IMR-90 (cell line): ENCODE measurements around the gene ANK2. TPM values are rescaled to one million over a fixed set of nuclear protein-coding genes. Genes with fewer than 3 reads are reported as not detected.

Experiments
- ATAC-seq: fragments of 200-7000 bp; cut with Tn5 transposase; 2 replicates; pipeline ENCODE4 v1.9.1; 2020; ENCODE audit warnings: low read depth, mild to moderate bottlenecking, moderate library complexity
- BruUV-seq: library from RNA; stranded (reverse); fragments of 400-500 nt; replicated peaks from 2 replicates; lab custom pipeline; 2021; lab: Mats Ljungman, UMichigan
- CTCF ChIA-PET: fragments of 300-600 bp; formaldehyde crosslinking; extraction: SDS; loops from one replicate; lab custom pipeline; 2021; ENCODE audit warnings: antibody characterized with exemption; lab: Yijun Ruan, JAX
- POLR2A ChIA-PET: fragments of 300-600 bp; sonication (Branson Sonifier 250); formaldehyde crosslinking; loops from one replicate; lab custom pipeline; 2022; ENCODE audit warnings: antibody characterized with exemption; ENCODE audit not compliant: unreplicated experiment; lab: Charles Lee
- DNase-seq: peaks from one replicate; pipeline ENCODE4 v3.0.0; 2013
- H2AFZ ChIP-seq: replicated peaks from 2 replicates; pipeline ENCODE3; 2013; ENCODE audit warnings: low read length, mild to moderate bottlenecking; ENCODE audit not compliant: poor library complexity
- H2AK5ac ChIP-seq: 2 replicates; pipeline ENCODE4 v1.6.1; 2013; ENCODE audit warnings: low read depth, low read length, inconsistent platforms
- H2AK9ac ChIP-seq: replicated peaks from 2 replicates; pipeline ENCODE3; 2013; ENCODE audit warnings: mild to moderate bottlenecking, low read depth, low read length, moderate library complexity; ENCODE audit not compliant: poor library complexity
- H2BK120ac ChIP-seq: 2 replicates; pipeline ENCODE4 v1.6.1; 2013; ENCODE audit warnings: low read depth, low read length, inconsistent platforms
- H2BK15ac ChIP-seq: 3 replicates; pipeline ENCODE4 v1.6.1; 2013; ENCODE audit warnings: low read depth, low read length, inconsistent platforms
- H2BK20ac ChIP-seq: 2 replicates; pipeline ENCODE4 v1.6.1; 2013; ENCODE audit warnings: low read depth, mild to moderate bottlenecking, inconsistent platforms, low read length, moderate library complexity
- H2BK5ac ChIP-seq: 2 replicates; pipeline ENCODE4 v1.6.1; 2013; ENCODE audit warnings: mild to moderate bottlenecking, low read depth, low read length, inconsistent platforms; ENCODE audit not compliant: poor library complexity, severe bottlenecking
- H3K14ac ChIP-seq: replicated peaks from 2 replicates; pipeline ENCODE4 v1.6.1; 2013; ENCODE audit warnings: low read depth, low read length, inconsistent platforms
- H3K18ac ChIP-seq: 2 replicates; pipeline ENCODE4 v1.6.1; 2013; ENCODE audit warnings: low read depth, low read length, control low read depth
- H3K23ac ChIP-seq: 2 replicates; pipeline ENCODE4 v1.6.1; 2013; ENCODE audit warnings: low read depth, low read length, inconsistent platforms
- H3K27ac ChIP-seq: 2 replicates; pipeline ENCODE4 v1.5.1; 2013; ENCODE audit warnings: mild to moderate bottlenecking, control low read depth, low read length; ENCODE audit not compliant: insufficient read depth
- H3K27me3 ChIP-seq: 2 replicates; pipeline ENCODE4 v1.6.1; 2013; ENCODE audit warnings: low read length; ENCODE audit not compliant: control insufficient read depth, insufficient read depth
- H3K36me3 ChIP-seq: 2 replicates; pipeline ENCODE4 v1.6.1; 2013; ENCODE audit warnings: low read length, mixed read lengths; ENCODE audit not compliant: control insufficient read depth, insufficient read depth
- H3K4ac ChIP-seq: 2 replicates; pipeline ENCODE4 v1.6.1; 2013; ENCODE audit warnings: low read depth, low read length, inconsistent platforms
- H3K4me1 ChIP-seq: 2 replicates; pipeline ENCODE4 v1.6.1; 2013; ENCODE audit warnings: low read length, mixed read lengths; ENCODE audit not compliant: control insufficient read depth, insufficient read depth
- H3K4me2 ChIP-seq: 2 replicates; pipeline ENCODE4 v1.6.1; 2013; ENCODE audit warnings: low read depth, mild to moderate bottlenecking, control low read depth, low read length, moderate library complexity
- H3K4me3 ChIP-seq: 2 replicates; pipeline ENCODE4 v1.5.1; 2013; ENCODE audit warnings: low read depth, mild to moderate bottlenecking, control low read depth, low read length, moderate library complexity; ENCODE audit not compliant: insufficient read depth
- H3K56ac ChIP-seq: 2 replicates; pipeline ENCODE4 v1.6.1; 2013; ENCODE audit warnings: low read length, inconsistent platforms; ENCODE audit not compliant: insufficient read depth; ENCODE audit errors: extremely low read depth
- H3K79me1 ChIP-seq, 2 experiments: 2 replicates each; pipeline ENCODE4 v1.6.1; 2013; ENCODE audit warnings: low read length in 2 of 2, inconsistent platforms in 1 of 2, low read depth in 1 of 2
- H3K9ac ChIP-seq: 2 replicates; pipeline ENCODE4 v1.6.1; 2013; ENCODE audit warnings: low read depth, low read length, control low read depth
- H3K9me1 ChIP-seq: 2 replicates; pipeline ENCODE4 v1.6.1; 2013; ENCODE audit warnings: low read length, inconsistent platforms; ENCODE audit not compliant: insufficient read depth
- H3K9me3 ChIP-seq: 2 replicates; pipeline ENCODE4 v1.6.1; 2013; ENCODE audit warnings: low read length; ENCODE audit not compliant: control insufficient read depth, insufficient read depth
- H4K20me1 ChIP-seq: 2 replicates; pipeline ENCODE4 v1.6.1; 2013; ENCODE audit warnings: low read length, inconsistent platforms; ENCODE audit not compliant: insufficient read depth
- H4K5ac ChIP-seq: 2 replicates; pipeline ENCODE4 v1.6.1; 2013; ENCODE audit warnings: mild to moderate bottlenecking, low read depth, low read length, control low read depth
- H4K8ac ChIP-seq, 2 experiments: 2 replicates each; pipeline ENCODE4 v1.6.1; 2013; ENCODE audit warnings: low read depth in 2 of 2, low read length in 2 of 2, control low read depth in 1 of 2, inconsistent platforms in 1 of 2
- H4K91ac ChIP-seq: 2 replicates; pipeline ENCODE4 v1.6.1; 2013; ENCODE audit warnings: low read depth, low read length, inconsistent platforms; ENCODE audit not compliant: insufficient read depth
- BHLHE40 ChIP-seq: fragments of 150-350 bp; IDR thresholded peaks from 2 replicates; pipeline ENCODE4 v1.6.1; 2016; ENCODE audit warnings: mild to moderate bottlenecking, low read depth, low read length
- CEBPB ChIP-seq: IDR thresholded peaks from 2 replicates; pipeline ENCODE4 v1.6.1; 2012; ENCODE audit warnings: low read depth, low read length, improper control_type of control experiment
- CHD1 ChIP-seq: IDR thresholded peaks from 2 replicates; pipeline ENCODE4 v1.6.1; 2012; ENCODE audit warnings: low read depth, low read length, improper control_type of control experiment
- FOS ChIP-seq: fragments of 150-350 bp; IDR thresholded peaks from 2 replicates; pipeline ENCODE4 v1.6.1; 2016; ENCODE audit warnings: low read depth, low read length
- MAFK ChIP-seq: IDR thresholded peaks from 2 replicates; pipeline ENCODE4 v1.6.1; 2012; ENCODE audit warnings: low read depth, low read length, improper control_type of control experiment
- MAZ ChIP-seq: IDR thresholded peaks from 2 replicates; pipeline ENCODE4 v1.6.1; 2012; ENCODE audit warnings: low read depth, mild to moderate bottlenecking, low read length, improper control_type of control experiment, moderate library complexity, borderline replicate concordance
- NFE2L2 ChIP-seq: fragments of 150-350 bp; IDR thresholded peaks from 2 replicates; pipeline ENCODE4 v1.6.1; 2016; ENCODE audit warnings: low read depth, mild to moderate bottlenecking, low read length
- POLR2A ChIP-seq: IDR thresholded peaks from 2 replicates; pipeline ENCODE4 v1.6.1; 2012; ENCODE audit warnings: mild to moderate bottlenecking, low read depth, low read length
- RAD21 ChIP-seq: IDR thresholded peaks from 2 replicates; pipeline ENCODE4 v1.6.1; 2012; ENCODE audit warnings: low read length, improper control_type of control experiment
- RCOR1 ChIP-seq: IDR thresholded peaks from 2 replicates; pipeline ENCODE4 v1.6.1; 2012; ENCODE audit warnings: mild to moderate bottlenecking, low read length, improper control_type of control experiment; ENCODE audit not compliant: insufficient replicate concordance
- RFX5 ChIP-seq: IDR thresholded peaks from 2 replicates; pipeline ENCODE4 v1.8.0; 2012; ENCODE audit warnings: low read depth, mild to moderate bottlenecking, low read length, moderate library complexity
- dilution Hi-C: fragments of 300-500 bp; cut with HindIII; formaldehyde crosslinking; loops from one replicate; pipeline ENCODE4 v1.14.3; 2018; ENCODE audit warnings: low sequenced_read_pairs; ENCODE audit not compliant: unreplicated experiment
- in situ Hi-C: fragments of 300-500 bp; cut with MboI; formaldehyde crosslinking; loops from 3 replicates; pipeline ENCODE4 v1.14.3; 2019; ENCODE audit warnings: low sequenced_read_pairs, inconsistent platforms, mixed read lengths
- intact Hi-C: fragments of 100-400 bp; cut with micrococcal nuclease; formaldehyde crosslinking; loops from 2 replicates; pipeline ENCODE4 v1.10.0; 2022
- polyA plus RNA-seq, 3 experiments: library from polyadenylated mRNA; depleted of rRNA; stranded (reverse); fragments of >200 nt; gene quantifications; 2 replicates each; pipeline ENCODE4 v1.2.3, GENCODE V29; 2012; ENCODE audit warnings: low replicate concordance in 1 of 3
- total RNA-seq: library from RNA; depleted of rRNA; stranded (reverse); fragments of >200 nt; gene quantifications from 2 replicates; pipeline ENCODE4 v1.2.3, GENCODE V29; 2012
- TF ChIP-seq, protein P1 (sequence below): fragments of 150-350 bp; IDR thresholded peaks from 2 replicates; pipeline ENCODE4 v1.6.1; 2016; ENCODE audit warnings: low read depth, mild to moderate bottlenecking, low read length, moderate library complexity, borderline replicate concordance
- TF ChIP-seq, protein P2 (sequence below): conservative IDR thresholded peaks from 2 replicates; pipeline ENCODE4 v1.5.1; 2012; ENCODE audit warnings: mild to moderate bottlenecking, low read depth, low read length, improper control_type of control experiment
- TF ChIP-seq, protein P3 (sequence below): fragments of 150-350 bp; IDR thresholded peaks from 2 replicates; pipeline ENCODE4 v1.6.1; 2017; ENCODE audit warnings: mild to moderate bottlenecking, antibody characterized with exemption, low read length, low read depth

ANK2 gene
- total and polyA plus RNA-seq, 2 of the 4 experiments (the other 2 are of a cell fraction), result 0.82 to 6.6 TPM

DNA sequence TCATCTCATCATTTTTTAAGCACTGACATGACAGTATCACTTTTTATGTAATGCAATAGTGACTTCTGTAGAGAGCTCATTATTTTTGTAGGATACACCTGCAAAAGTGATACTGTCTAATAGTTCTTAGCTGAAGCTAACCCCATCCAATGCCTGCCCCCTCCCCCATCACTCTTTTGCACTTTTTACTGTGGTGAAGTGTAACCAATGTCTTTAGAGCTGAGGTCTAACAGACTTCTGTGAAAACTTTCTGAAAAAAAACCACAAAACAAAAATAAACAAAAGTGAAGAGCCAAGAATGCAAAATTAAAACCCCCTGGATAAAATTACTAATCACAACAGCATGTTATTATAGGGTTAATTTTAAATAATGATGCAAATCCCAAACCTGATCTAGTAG is 301.1 kb downstream of the ANK2 start:
- ATAC-seq (no peak), DNase-seq (no peak)
- intact Hi-C loops (no loop called here), dilution Hi-C loops (no loop called here), in situ Hi-C loops (no loop called here)
- Histone ChIP-seq H2AK5ac (no peak overlapping the region), H3K23ac (no peak overlapping the region), H3K4ac (no peak overlapping the region), H3K4me1 (peaks cover 3% of the 10 kb centered on the region), H3K9me1 (0 out of 2 replicates have a peak, but pooled peaks cover 3% of the 10 kb centered on the region), H2BK120ac (no peak overlapping the region), H3K36me3 (no peaks in the 10 kb centered on the region), H2AK9ac (no peak overlapping the region), H4K91ac (no peak overlapping the region), H3K4me3 (no peak overlapping the region), H3K9ac (no peak overlapping the region), H3K4me2 (no peak overlapping the region), H4K5ac (no peak overlapping the region), H3K18ac (no peak overlapping the region), H3K27ac (no peak overlapping the region), H3K56ac (no peak overlapping the region), H2BK5ac (no peak overlapping the region), H3K79me1 (no peaks in the 10 kb centered on the region), H3K9me3 (no peaks in the 10 kb centered on the region; the same call in 1 of the 2 replicates), H4K8ac (no peak overlapping the region), H3K14ac (no peak overlapping the region), H2AFZ (no peak overlapping the region), H2BK20ac (no peak overlapping the region), H2BK15ac (no peak overlapping the region), H3K27me3 (peaks cover 21% of the 10 kb centered on the region), H4K20me1 (no peaks in the 10 kb centered on the region)
- no TSS peak for BruUV-seq
- ChIA-PET CTCF (no interaction called here), POLR2A (no interaction called here)
- TF ChIP-seq MAFK (no peak), CEBPB (no peak), RAD21 (no peak), CHD1 (no peak), MAZ (no peak), NFE2L2 (no peak), POLR2A (no peak), RFX5 (no peak), FOS (no peak), BHLHE40 (no peak), RCOR1 (no peak)
- TF ChIP-seq, protein P1, sequence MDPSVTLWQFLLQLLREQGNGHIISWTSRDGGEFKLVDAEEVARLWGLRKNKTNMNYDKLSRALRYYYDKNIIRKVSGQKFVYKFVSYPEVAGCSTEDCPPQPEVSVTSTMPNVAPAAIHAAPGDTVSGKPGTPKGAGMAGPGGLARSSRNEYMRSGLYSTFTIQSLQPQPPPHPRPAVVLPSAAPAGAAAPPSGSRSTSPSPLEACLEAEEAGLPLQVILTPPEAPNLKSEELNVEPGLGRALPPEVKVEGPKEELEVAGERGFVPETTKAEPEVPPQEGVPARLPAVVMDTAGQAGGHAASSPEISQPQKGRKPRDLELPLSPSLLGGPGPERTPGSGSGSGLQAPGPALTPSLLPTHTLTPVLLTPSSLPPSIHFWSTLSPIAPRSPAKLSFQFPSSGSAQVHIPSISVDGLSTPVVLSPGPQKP, result no peak
- TF ChIP-seq, protein P2, sequence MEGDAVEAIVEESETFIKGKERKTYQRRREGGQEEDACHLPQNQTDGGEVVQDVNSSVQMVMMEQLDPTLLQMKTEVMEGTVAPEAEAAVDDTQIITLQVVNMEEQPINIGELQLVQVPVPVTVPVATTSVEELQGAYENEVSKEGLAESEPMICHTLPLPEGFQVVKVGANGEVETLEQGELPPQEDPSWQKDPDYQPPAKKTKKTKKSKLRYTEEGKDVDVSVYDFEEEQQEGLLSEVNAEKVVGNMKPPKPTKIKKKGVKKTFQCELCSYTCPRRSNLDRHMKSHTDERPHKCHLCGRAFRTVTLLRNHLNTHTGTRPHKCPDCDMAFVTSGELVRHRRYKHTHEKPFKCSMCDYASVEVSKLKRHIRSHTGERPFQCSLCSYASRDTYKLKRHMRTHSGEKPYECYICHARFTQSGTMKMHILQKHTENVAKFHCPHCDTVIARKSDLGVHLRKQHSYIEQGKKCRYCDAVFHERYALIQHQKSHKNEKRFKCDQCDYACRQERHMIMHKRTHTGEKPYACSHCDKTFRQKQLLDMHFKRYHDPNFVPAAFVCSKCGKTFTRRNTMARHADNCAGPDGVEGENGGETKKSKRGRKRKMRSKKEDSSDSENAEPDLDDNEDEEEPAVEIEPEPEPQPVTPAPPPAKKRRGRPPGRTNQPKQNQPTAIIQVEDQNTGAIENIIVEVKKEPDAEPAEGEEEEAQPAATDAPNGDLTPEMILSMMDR, result no peak
- TF ChIP-seq, protein P3, sequence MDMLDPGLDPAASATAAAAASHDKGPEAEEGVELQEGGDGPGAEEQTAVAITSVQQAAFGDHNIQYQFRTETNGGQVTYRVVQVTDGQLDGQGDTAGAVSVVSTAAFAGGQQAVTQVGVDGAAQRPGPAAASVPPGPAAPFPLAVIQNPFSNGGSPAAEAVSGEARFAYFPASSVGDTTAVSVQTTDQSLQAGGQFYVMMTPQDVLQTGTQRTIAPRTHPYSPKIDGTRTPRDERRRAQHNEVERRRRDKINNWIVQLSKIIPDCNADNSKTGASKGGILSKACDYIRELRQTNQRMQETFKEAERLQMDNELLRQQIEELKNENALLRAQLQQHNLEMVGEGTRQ, result no peak
